Measurements from ENCODE around the gene RSPRY1.

- TF ChIP-seq CTCF (IDR thresholded peaks at IDR 0.05; ENCODE audit: control extremely low read depth in 1 of 3, insufficient read depth in 1 of 3, low read depth in 1 of 3, low read length in 3 of 3): no peak
- TF ChIP-seq YY1 (IDR thresholded peaks at IDR 0.05; ENCODE audit: low read depth, low read length): no peak
- TF ChIP-seq RAD21 (IDR thresholded peaks at IDR 0.05 in 1 of 2, conservative IDR thresholded peaks at IDR 0.05 in 1 of 2; ENCODE audit: low read depth in 2 of 2, low read length in 2 of 2): no peak
- no peak for TF ChIP-seq JUND (IDR thresholded peaks at IDR 0.05; ENCODE audit: low read length)
- no peak for TF ChIP-seq CEBPB (IDR thresholded peaks at IDR 0.05; ENCODE audit: low read depth, low read length)
- TF ChIP-seq CBX5 (IDR thresholded peaks at IDR 0.05; ENCODE audit: low read depth, low read length): no peak
- TF ChIP-seq FOSL1 (IDR thresholded peaks at IDR 0.05; ENCODE audit: insufficient read depth, low read depth, low read length): no peak
- no peak for TF ChIP-seq POLR2AphosphoS5 (IDR thresholded peaks at IDR 0.05; ENCODE audit: low read depth, low read length)
- no peak for TF ChIP-seq SP2 (IDR thresholded peaks at IDR 0.05; ENCODE audit: low read length)
- no peak for TF ChIP-seq RFX5 (IDR thresholded peaks at IDR 0.05; ENCODE audit: borderline replicate concordance, low read depth, low read length)
Observed at GRCh38 chr16:57266531-57267260, 80.6 kb downstream of the RSPRY1 start.

Data from H1 (cell line).